Measurements from ENCODE around the gene TMEM120B. TPM values are rescaled to one million over a fixed set of nuclear protein-coding genes. Genes with fewer than 3 reads are reported as not detected.

TMEM120B gene
- total RNA-seq, 1 donor, result 8.3 TPM

DNA sequence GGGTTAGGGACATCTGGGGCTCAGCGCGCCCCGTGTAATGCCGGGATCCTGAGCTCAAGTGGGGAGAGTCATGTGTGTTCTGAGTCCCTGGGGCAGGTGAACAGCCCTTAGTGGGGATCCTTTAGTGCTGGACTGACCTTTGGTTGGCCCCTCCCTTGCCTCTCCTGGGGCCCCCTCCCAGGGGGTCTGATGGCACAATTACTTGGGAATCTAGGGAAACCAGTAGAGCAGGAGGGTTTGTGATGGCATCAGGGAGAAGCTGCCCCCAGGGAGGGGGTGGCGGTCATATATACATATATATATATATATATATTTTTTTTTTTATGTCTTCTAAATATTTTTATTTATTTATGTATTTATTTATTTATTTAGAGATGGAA is 43.0 kb upstream of the TMEM120B start, which contains the start of gene MORN3:
Gene MORN3, minus strand, starts transcription at position 134 of the 380 bp plus-strand sequence. CDS start 171 bp downstream, outside the sequence.
- no peaks in the 10 kb centered on the region for H3K27me3 ChIP-seq (ENCODE audit: insufficient read depth, low read length)
- no peak within 1 kb of the TSS for H3K27ac ChIP-seq (ENCODE audit: low read depth, low read length)
- no peak within 1 kb of the TSS for H2AFZ ChIP-seq (ENCODE audit: low read length)
- no peaks in the 10 kb centered on the region for H3K9me3 ChIP-seq (ENCODE audit: low read depth, low read length)
- no peaks in the 10 kb centered on the region for H4K20me1 ChIP-seq (ENCODE audit: insufficient read depth, low read length)
- H3K79me2 ChIP-seq (ENCODE audit: insufficient read depth, low read length), result no peaks in the 10 kb centered on the region
- peaks cover 10% of the 10 kb centered on the region for H3K4me1 ChIP-seq (ENCODE audit: insufficient read depth, low read length)
- no peak within 1 kb of the TSS for H3K4me2 ChIP-seq (ENCODE audit: insufficient read depth, low read length)
- peak; percentile 15 for DNase-seq (ENCODE audit: insufficient read length, low spot score, missing footprints)
- TF ChIP-seq, protein P1, sequence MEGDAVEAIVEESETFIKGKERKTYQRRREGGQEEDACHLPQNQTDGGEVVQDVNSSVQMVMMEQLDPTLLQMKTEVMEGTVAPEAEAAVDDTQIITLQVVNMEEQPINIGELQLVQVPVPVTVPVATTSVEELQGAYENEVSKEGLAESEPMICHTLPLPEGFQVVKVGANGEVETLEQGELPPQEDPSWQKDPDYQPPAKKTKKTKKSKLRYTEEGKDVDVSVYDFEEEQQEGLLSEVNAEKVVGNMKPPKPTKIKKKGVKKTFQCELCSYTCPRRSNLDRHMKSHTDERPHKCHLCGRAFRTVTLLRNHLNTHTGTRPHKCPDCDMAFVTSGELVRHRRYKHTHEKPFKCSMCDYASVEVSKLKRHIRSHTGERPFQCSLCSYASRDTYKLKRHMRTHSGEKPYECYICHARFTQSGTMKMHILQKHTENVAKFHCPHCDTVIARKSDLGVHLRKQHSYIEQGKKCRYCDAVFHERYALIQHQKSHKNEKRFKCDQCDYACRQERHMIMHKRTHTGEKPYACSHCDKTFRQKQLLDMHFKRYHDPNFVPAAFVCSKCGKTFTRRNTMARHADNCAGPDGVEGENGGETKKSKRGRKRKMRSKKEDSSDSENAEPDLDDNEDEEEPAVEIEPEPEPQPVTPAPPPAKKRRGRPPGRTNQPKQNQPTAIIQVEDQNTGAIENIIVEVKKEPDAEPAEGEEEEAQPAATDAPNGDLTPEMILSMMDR (IDR thresholded peaks at IDR 0.05; ENCODE audit: extremely low read depth, low read depth, low read length), result no peak
- no peaks in the 10 kb centered on the region for H3K36me3 ChIP-seq (ENCODE audit: insufficient read depth, low read length)
- no peak within 1 kb of the TSS for H3K4me3 ChIP-seq (ENCODE audit: insufficient read depth, low read length)

DNA sequence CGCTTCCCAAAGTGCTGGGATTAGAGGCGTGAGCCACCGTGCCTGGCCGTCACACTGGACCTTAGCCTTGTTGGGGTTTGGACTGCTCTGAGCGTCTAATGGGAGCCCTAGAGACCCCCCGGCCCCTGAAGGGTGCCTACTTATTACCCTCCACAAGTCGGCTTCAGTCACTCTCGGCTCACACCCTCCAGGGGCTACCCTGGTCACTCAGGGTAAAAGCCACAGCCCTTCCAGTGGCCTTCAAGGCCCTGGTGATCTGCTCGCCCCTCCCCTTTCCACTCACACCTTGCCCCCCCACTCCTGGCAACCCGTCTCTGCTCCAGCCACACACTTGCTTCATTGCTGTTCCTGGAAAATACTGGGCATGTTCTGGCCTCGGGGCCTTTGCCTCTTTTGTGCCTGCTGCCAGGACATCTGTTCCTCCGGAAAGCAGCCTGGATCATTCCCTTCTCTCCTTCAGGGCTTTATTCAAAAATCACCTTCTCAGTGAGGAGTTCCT is 39.5 kb upstream of the TMEM120B start:
- Histone ChIP-seq H3K27ac (ENCODE audit: low read depth, low read length) (no peak overlapping the region), H3K36me3 (ENCODE audit: insufficient read depth, low read length) (no peaks in the 10 kb centered on the region), H3K4me3 (ENCODE audit: insufficient read depth, low read length) (peak overlapping the region; percentile 81), H3K9me3 (ENCODE audit: low read depth, low read length) (no peaks in the 10 kb centered on the region), H3K27me3 (ENCODE audit: insufficient read depth, low read length) (no peaks in the 10 kb centered on the region), H3K4me1 (ENCODE audit: insufficient read depth, low read length) (peaks cover 10% of the 10 kb centered on the region), H3K79me2 (ENCODE audit: insufficient read depth, low read length) (no peaks in the 10 kb centered on the region), H2AFZ (ENCODE audit: low read length) (peak overlapping the region; percentile 94), H3K4me2 (ENCODE audit: insufficient read depth, low read length) (peak overlapping the region; percentile 93), H4K20me1 (ENCODE audit: insufficient read depth, low read length) (no peaks in the 10 kb centered on the region)
- peak; percentile 47 for DNase-seq (ENCODE audit: insufficient read length, low spot score, missing footprints)
- TF ChIP-seq, protein P1 (IDR thresholded peaks at IDR 0.05; ENCODE audit: extremely low read depth, low read depth, low read length), result no peak

DNA sequence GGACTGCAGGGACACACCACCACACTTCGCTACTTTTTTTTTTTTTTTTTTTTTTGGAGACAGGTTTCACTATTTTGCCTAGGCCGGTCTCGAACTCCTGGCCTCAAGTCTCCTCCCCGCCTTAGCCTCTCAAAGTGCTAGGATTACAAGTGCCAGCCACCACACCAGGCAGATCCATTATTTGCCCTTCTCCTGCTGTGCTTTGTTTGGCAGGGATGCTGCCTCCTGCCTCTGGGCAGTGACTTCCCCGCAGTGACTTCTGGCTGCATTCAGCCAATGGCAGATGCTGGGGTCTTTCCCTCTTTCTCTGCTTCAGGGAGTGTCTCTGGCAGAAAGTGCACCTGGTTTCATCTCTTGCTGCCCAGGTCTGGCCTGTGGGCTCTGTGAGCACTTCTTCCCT is 36.4 kb upstream of the TMEM120B start:
- DNase-seq (ENCODE audit: insufficient read length, low spot score, missing footprints), result peak; percentile 73
- no peak overlapping the region for H2AFZ ChIP-seq (ENCODE audit: low read length)
- no peaks in the 10 kb centered on the region for H3K79me2 ChIP-seq (ENCODE audit: insufficient read depth, low read length)
- H3K4me1 ChIP-seq (ENCODE audit: insufficient read depth, low read length), result peaks cover 10% of the 10 kb centered on the region
- no peaks in the 10 kb centered on the region for H3K9me3 ChIP-seq (ENCODE audit: low read depth, low read length)
- H3K4me3 ChIP-seq (ENCODE audit: insufficient read depth, low read length), result no peak overlapping the region
- H3K27me3 ChIP-seq (ENCODE audit: insufficient read depth, low read length), result no peaks in the 10 kb centered on the region
- TF ChIP-seq, protein P1 (IDR thresholded peaks at IDR 0.05; ENCODE audit: extremely low read depth, low read depth, low read length), result no peak
- H3K27ac ChIP-seq (ENCODE audit: low read depth, low read length), result no peak overlapping the region
- no peaks in the 10 kb centered on the region for H3K36me3 ChIP-seq (ENCODE audit: insufficient read depth, low read length)
- no peak overlapping the region for H3K4me2 ChIP-seq (ENCODE audit: insufficient read depth, low read length)
- no peaks in the 10 kb centered on the region for H4K20me1 ChIP-seq (ENCODE audit: insufficient read depth, low read length)

DNA sequence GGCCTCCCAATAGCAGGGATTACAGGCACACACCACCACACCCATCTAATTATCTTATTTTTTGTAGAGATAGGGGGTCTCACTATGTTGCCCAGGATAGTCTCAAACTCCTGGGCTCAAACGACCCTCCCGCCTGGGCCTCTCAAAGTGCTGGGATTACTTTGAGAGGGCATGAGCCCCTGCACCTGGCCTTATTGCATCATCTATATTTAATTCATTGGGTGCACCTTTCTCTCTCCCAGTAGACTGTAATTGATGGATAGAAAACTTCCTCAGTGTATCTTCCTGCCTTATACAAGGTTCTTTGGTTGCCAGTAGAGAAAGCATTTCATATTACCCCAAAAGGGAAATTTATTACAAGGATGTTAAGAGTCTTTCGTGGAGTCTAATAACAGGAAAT is 34.2 kb upstream of the TMEM120B start:
- Histone ChIP-seq H3K9me3 (ENCODE audit: low read depth, low read length) (no peaks in the 10 kb centered on the region), H3K4me1 (ENCODE audit: insufficient read depth, low read length) (no peaks in the 10 kb centered on the region), H2AFZ (ENCODE audit: low read length) (no peak overlapping the region), H3K4me2 (ENCODE audit: insufficient read depth, low read length) (no peak overlapping the region), H3K79me2 (ENCODE audit: insufficient read depth, low read length) (no peaks in the 10 kb centered on the region), H3K4me3 (ENCODE audit: insufficient read depth, low read length) (no peak overlapping the region), H4K20me1 (ENCODE audit: insufficient read depth, low read length) (no peaks in the 10 kb centered on the region), H3K27ac (ENCODE audit: low read depth, low read length) (no peak overlapping the region), H3K27me3 (ENCODE audit: insufficient read depth, low read length) (no peaks in the 10 kb centered on the region), H3K36me3 (ENCODE audit: insufficient read depth, low read length) (no peaks in the 10 kb centered on the region)
- DNase-seq (ENCODE audit: insufficient read length, low spot score, missing footprints), result no peak
- TF ChIP-seq, protein P1 (IDR thresholded peaks at IDR 0.05; ENCODE audit: extremely low read depth, low read depth, low read length), result no peak

Data from osteoblast (primary cell).